Lower lobe of right lung (tissue), 2 donors: Measurements from ENCODE around the gene ALKBH6. TPM values are rescaled to one million over a fixed set of nuclear protein-coding genes. Genes with fewer than 3 reads are reported as not detected.

Source experiments
- ATAC-seq, 2 donors: fragments of 200-7000 bp; cut with Tn5 transposase; one replicate each; pipeline ENCODE4 v1.9.1; 2020 to 2022; ENCODE audit warnings: mild to moderate bottlenecking in 2 of 2, moderate library complexity in 2 of 2
- DNase-seq: peaks from one replicate; pipeline ENCODE4 v3.0.0-alpha.2; 2020
- H3K27ac ChIP-seq: fragments of 200-600 bp; one replicate; pipeline ENCODE4 v1.8.0; 2022
- H3K27me3 ChIP-seq: fragments of 200-600 bp; one replicate; pipeline ENCODE4 v1.8.0; 2022; ENCODE audit warnings: low read depth
- H3K36me3 ChIP-seq: fragments of 200-600 bp; one replicate; pipeline ENCODE4 v1.8.0; 2022; ENCODE audit warnings: mild to moderate bottlenecking
- H3K4me1 ChIP-seq: fragments of 200-600 bp; one replicate; pipeline ENCODE4 v1.8.0; 2022
- H3K4me3 ChIP-seq: fragments of 200-600 bp; one replicate; pipeline ENCODE4 v1.8.0; 2022; ENCODE audit warnings: mild to moderate bottlenecking
- H3K9me3 ChIP-seq: fragments of 200-600 bp; one replicate; pipeline ENCODE4 v1.8.0; 2022
- intact Hi-C: fragments of 100-400 bp; cut with DNase I; formaldehyde crosslinking; loops from one replicate; pipeline ENCODE4 v1.11.0; 2022
- total RNA-seq: library from RNA; stranded (reverse); fragmentation: NEBNext Ultra II Directional; extraction: Animal tissue kit (Norgen Biotek cat#: 25700); gene quantifications from one replicate; pipeline ENCODE4 v1.2.1, GENCODE V29; 2021
- TF ChIP-seq, protein P1 (sequence below): fragments of 200-600 bp; IDR thresholded peaks from one replicate; pipeline ENCODE4 v1.8.0; 2022; ENCODE audit warnings: antibody characterized with exemption, mild to moderate bottlenecking
- donor health status: DM: no; HTN: yes; CAD: no; lungs with severe emphysema.

Gene ALKBH6
- total RNA-seq, 1 donor from 2014 or later, result 21.0 TPM

- peaks cover 55% of the 10 kb centered on the region for H3K27me3 ChIP-seq
Measured at GRCh38 chr19:35963514-35963913, 50.5 kb downstream of the ALKBH6 start.

GRCh38 chr19:35960432-35960972, 53.5 kb downstream of the ALKBH6 start:
- DNase-seq (no peak), ATAC-seq (no peak)
- TF ChIP-seq, protein P1, sequence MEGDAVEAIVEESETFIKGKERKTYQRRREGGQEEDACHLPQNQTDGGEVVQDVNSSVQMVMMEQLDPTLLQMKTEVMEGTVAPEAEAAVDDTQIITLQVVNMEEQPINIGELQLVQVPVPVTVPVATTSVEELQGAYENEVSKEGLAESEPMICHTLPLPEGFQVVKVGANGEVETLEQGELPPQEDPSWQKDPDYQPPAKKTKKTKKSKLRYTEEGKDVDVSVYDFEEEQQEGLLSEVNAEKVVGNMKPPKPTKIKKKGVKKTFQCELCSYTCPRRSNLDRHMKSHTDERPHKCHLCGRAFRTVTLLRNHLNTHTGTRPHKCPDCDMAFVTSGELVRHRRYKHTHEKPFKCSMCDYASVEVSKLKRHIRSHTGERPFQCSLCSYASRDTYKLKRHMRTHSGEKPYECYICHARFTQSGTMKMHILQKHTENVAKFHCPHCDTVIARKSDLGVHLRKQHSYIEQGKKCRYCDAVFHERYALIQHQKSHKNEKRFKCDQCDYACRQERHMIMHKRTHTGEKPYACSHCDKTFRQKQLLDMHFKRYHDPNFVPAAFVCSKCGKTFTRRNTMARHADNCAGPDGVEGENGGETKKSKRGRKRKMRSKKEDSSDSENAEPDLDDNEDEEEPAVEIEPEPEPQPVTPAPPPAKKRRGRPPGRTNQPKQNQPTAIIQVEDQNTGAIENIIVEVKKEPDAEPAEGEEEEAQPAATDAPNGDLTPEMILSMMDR, result no peak
- H3K9me3 ChIP-seq, result no peaks in the 10 kb centered on the region
- no peak overlapping the region for H3K27ac ChIP-seq
- H3K4me3 ChIP-seq, result no peak overlapping the region
- H3K27me3 ChIP-seq, result peaks cover 59% of the 10 kb centered on the region
- no peaks in the 10 kb centered on the region for H3K36me3 ChIP-seq
- peaks cover 7% of the 10 kb centered on the region for H3K4me1 ChIP-seq
- intact Hi-C loops, result no loop called here

More at GRCh38 chr19:35963514-35963913, 50.5 kb downstream of the ALKBH6 start:
- peaks cover 7% of the 10 kb centered on the region for H3K4me1 ChIP-seq
- intact Hi-C loops, result no loop called here
- ATAC-seq, result no peak
- TF ChIP-seq, protein P1, result no peak
- no peak overlapping the region for H3K27ac ChIP-seq
- H3K9me3 ChIP-seq, result no peaks in the 10 kb centered on the region
- DNase-seq, result no peak
- H3K36me3 ChIP-seq, result no peaks in the 10 kb centered on the region
- H3K4me3 ChIP-seq, result no peak overlapping the region

DNA sequence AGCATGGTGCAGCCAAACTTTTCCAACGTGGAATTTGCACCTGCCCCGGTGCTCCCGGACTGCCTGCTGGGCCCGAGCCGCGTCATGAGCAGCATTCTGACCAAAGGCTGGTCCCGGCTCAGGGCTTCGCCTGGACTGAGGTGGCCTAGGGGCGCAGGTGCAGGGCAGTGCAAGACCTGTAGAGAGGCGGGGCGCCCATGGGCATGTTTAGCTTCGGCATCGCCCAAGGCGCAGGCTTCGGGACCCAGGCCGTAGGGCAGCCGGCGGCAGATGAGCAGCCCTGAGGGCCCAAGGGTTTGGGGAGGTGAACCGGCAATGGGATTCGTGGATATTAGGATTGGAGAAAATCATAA, 54.1 kb downstream of the ALKBH6 start:
- H3K4me3 ChIP-seq, result no peak overlapping the region
- TF ChIP-seq, protein P1, result no peak
- ATAC-seq (peak in 1 of 2 donors; percentile 12), DNase-seq (no peak)
- H3K27ac ChIP-seq, result no peak overlapping the region
- peaks cover 53% of the 10 kb centered on the region for H3K27me3 ChIP-seq
- no peaks in the 10 kb centered on the region for H3K9me3 ChIP-seq
- intact Hi-C loops, result no loop called here
- no peaks in the 10 kb centered on the region for H3K36me3 ChIP-seq
- H3K4me1 ChIP-seq, result peaks cover 7% of the 10 kb centered on the region

Other genes starting within 250 kb of the ALKBH6 start
- gene ARHGAP33, start 238.6 kb downstream of the ALKBH6 start, total RNA-seq, result 13.1 TPM
- gene PRODH2, start 201.4 kb downstream of the ALKBH6 start, total RNA-seq, result not detected
- not detected for gene NPHS1, start 161.7 kb downstream of the ALKBH6 start, total RNA-seq
- gene KIRREL2, start 157.3 kb downstream of the ALKBH6 start, total RNA-seq, result 0.12 TPM
- 2.1 TPM for gene APLP1, start 145.6 kb downstream of the ALKBH6 start, total RNA-seq
- 17.2 TPM for gene NFKBID, start 113.7 kb downstream of the ALKBH6 start, total RNA-seq
- 43.3 TPM for gene HCST, start 111.7 kb downstream of the ALKBH6 start, total RNA-seq
- 460 TPM for gene TYROBP, start 105.9 kb downstream of the ALKBH6 start, total RNA-seq
- gene LRFN3, start 77.8 kb downstream of the ALKBH6 start, total RNA-seq, result 14.6 TPM
- 14.4 TPM for gene SDHAF1, start 19.0 kb downstream of the ALKBH6 start, total RNA-seq
- gene SYNE4, start 5.4 kb downstream of the ALKBH6 start, total RNA-seq, result 8.9 TPM
- 8.1 TPM for gene CLIP3, start 18.7 kb upstream of the ALKBH6 start, total RNA-seq
- 5.5 TPM for gene THAP8, start 40.1 kb upstream of the ALKBH6 start, total RNA-seq
- gene WDR62, start 40.7 kb upstream of the ALKBH6 start, total RNA-seq, result 1.3 TPM
- gene OVOL3, start 96.9 kb upstream of the ALKBH6 start, total RNA-seq, result not detected
- 38.7 TPM for gene POLR2I, start 100.7 kb upstream of the ALKBH6 start, total RNA-seq
- 90.2 TPM for gene TBCB, start 101.3 kb upstream of the ALKBH6 start, total RNA-seq
- gene CAPNS1, start 125.9 kb upstream of the ALKBH6 start, total RNA-seq, result 584 TPM
- gene COX7A1, start 138.2 kb upstream of the ALKBH6 start, total RNA-seq, result 64.2 TPM
- gene ZNF565, start 200.5 kb upstream of the ALKBH6 start, total RNA-seq, result 3.7 TPM
- 37.3 TPM for gene ZNF146, start 200.9 kb upstream of the ALKBH6 start, total RNA-seq